AML-193 (cell line): ENCODE measurements around the gene CD300LF.

Experiments
- DNase-seq, 2 experiments: peaks; one replicate each; lab custom pipeline; 2025; lab: John Stamatoyannopoulos, UW

Gene CD300LF

GRCh38 chr17:74745548-74746177, 32.9 kb upstream of the CD300LF start:
- DNase-seq: no peak

- peak; percentile 43 to 51 for DNase-seq
Measured at GRCh38 chr17:74744714-74745547, 32.2 kb upstream of the CD300LF start.

GRCh38 chr17:74744349-74744713, 31.6 kb upstream of the CD300LF start:
- DNase-seq: no peak

- DNase-seq: no peak
Measured at GRCh38 chr17:74743755-74744154, 31.0 kb upstream of the CD300LF start.

- no peak for DNase-seq
Measured at GRCh38 chr17:74742978-74743545, 30.3 kb upstream of the CD300LF start.

- peak; percentile 93 for DNase-seq
Measured at GRCh38 chr17:74742153-74742515, 29.4 kb upstream of the CD300LF start.

GRCh38 chr17:74740641-74741387, 28.1 kb upstream of the CD300LF start:
- DNase-seq: no peak

- no peak for DNase-seq
Measured at GRCh38 chr17:74740173-74740572, 27.4 kb upstream of the CD300LF start.

GRCh38 chr17:74739227-74739831, 26.6 kb upstream of the CD300LF start:
- DNase-seq: no peak

- DNase-seq: peak; percentile 90 to 92
Measured at GRCh38 chr17:74738051-74738996, 25.6 kb upstream of the CD300LF start.

GRCh38 chr17:74737299-74738050, 24.8 kb upstream of the CD300LF start:
- DNase-seq: peak; percentile 67 to 79

- DNase-seq: peak; percentile 97
Measured at GRCh38 chr17:74736513-74737298, 24.0 kb upstream of the CD300LF start, which contains the start of gene RAB37. TSS of gene RAB37 (plus strand) at chr17:74737256. CDS start at chr17:74737273, 17 bp downstream.

GRCh38 chr17:74734256-74734655, 21.5 kb upstream of the CD300LF start:
- DNase-seq: no peak

GRCh38 chr17:74733365-74734122, 20.8 kb upstream of the CD300LF start:
- no peak for DNase-seq

GRCh38 chr17:74732042-74732867, 19.5 kb upstream of the CD300LF start:
- DNase-seq: no peak

- no peak for DNase-seq
Measured at GRCh38 chr17:74731347-74731605, 18.6 kb upstream of the CD300LF start.

- DNase-seq: peak; percentile 74 to 75
Measured at GRCh38 chr17:74730491-74731346, 18.0 kb upstream of the CD300LF start.
